Measurements from ENCODE around the gene CHST11. TPM values are rescaled to one million over a fixed set of nuclear protein-coding genes. Genes with fewer than 3 reads are reported as not detected.

CHST11 gene
- total and polyA plus RNA-seq, 9 donors, result 4.0 to 39.9 (median 20.1) TPM

GRCh38 chr12:104515899-104516298, 59.2 kb downstream of the CHST11 start:
- no peaks in the 10 kb centered on the region for H3K36me3 ChIP-seq
- H3K27ac ChIP-seq, result no peak overlapping the region
- DNase-seq, result no peak
- WGBS, 3 donors, result 30 to 58% (median 39%) methylated on average over 1 of the region's 1 CpG
- H3K27me3 ChIP-seq, result no peaks in the 10 kb centered on the region
- peaks cover 1% of the 10 kb centered on the region for H3K4me1 ChIP-seq (ENCODE audit: insufficient read depth)
- TF ChIP-seq CTCF (IDR thresholded peaks at IDR 0.05) (no peak), EP300 (IDR thresholded peaks at IDR 0.05) (no peak), POLR2A (IDR thresholded peaks at IDR 0.05) (no peak)
- no peaks in the 10 kb centered on the region for H3K9me3 ChIP-seq
- intact Hi-C loops (cut with DNase I), result no loop called here
- no peak overlapping the region for H3K4me3 ChIP-seq

DNA sequence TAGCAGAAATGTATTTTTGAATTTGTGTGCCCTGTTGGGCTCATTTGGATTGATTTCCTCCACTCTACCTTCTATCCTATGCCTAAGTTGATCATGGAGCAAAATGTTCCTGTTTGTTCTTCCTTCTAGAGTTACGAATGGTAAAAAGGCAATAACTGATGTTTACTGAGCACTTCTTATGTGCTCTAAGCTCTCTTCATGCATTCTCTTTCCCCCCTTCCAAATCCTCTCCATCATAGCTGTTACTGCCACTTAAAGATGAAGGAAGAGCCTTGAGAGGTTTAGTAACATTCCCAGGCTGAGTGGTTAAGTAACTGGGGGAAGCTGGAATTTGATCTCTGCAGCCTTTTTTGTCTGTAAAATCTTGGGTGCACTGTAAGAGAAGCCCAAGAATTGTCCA, 60.1 kb downstream of the CHST11 start:
- intact Hi-C loops (cut with DNase I), result no loop called here
- no peaks in the 10 kb centered on the region for H3K27me3 ChIP-seq
- WGBS, 3 donors, result 94 to 96% (median 95%) methylated on average over 1 of the region's 1 CpG
- DNase-seq, result no peak
- no peaks in the 10 kb centered on the region for H3K36me3 ChIP-seq
- peaks cover 1% of the 10 kb centered on the region for H3K4me1 ChIP-seq (ENCODE audit: insufficient read depth)
- no peak overlapping the region for H3K27ac ChIP-seq
- no peak for TF ChIP-seq POLR2A (IDR thresholded peaks at IDR 0.05)
- TF ChIP-seq CTCF (IDR thresholded peaks at IDR 0.05), result no peak
- TF ChIP-seq EP300 (IDR thresholded peaks at IDR 0.05), result no peak
- no peaks in the 10 kb centered on the region for H3K9me3 ChIP-seq
- no peak overlapping the region for H3K4me3 ChIP-seq

DNA sequence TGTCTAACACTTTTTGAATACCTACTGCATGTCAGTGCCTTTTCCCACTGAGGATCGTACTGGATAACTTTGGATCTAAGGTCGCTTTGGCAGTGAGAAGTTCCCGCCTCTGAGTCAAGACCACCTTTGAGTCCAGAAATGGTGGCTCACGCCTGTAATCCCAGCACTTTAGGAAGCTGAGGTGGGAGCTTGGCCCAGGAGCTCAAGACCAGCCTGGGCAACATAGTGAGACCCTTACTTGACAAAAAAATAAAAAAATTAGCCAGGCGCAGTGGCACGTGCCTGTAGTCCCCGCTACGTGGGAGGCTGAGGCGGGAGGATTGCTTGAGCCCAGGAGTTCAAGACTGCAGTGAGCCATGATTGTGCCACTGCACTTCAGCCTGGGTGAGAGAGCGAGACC, 61.1 kb downstream of the CHST11 start:
- Histone ChIP-seq H3K4me1 (ENCODE audit: insufficient read depth) (peaks cover 1% of the 10 kb centered on the region), H3K27ac (no peak overlapping the region), H3K4me3 (no peak overlapping the region), H3K9me3 (no peaks in the 10 kb centered on the region), H3K27me3 (no peaks in the 10 kb centered on the region), H3K36me3 (no peaks in the 10 kb centered on the region)
- DNase-seq, result no peak
- WGBS, 3 donors, result 93 to 98% (median 98%) methylated on average over 10 of the region's 10 CpGs
- TF ChIP-seq EP300 (IDR thresholded peaks at IDR 0.05), result no peak
- TF ChIP-seq CTCF (IDR thresholded peaks at IDR 0.05), result no peak
- no peak for TF ChIP-seq POLR2A (IDR thresholded peaks at IDR 0.05)
- intact Hi-C loops (cut with DNase I), result no loop called here

GRCh38 chr12:104519190-104520019, 62.7 kb downstream of the CHST11 start:
- no peaks in the 10 kb centered on the region for H3K27me3 ChIP-seq
- H3K27ac ChIP-seq, result no peak overlapping the region
- TF ChIP-seq POLR2A (IDR thresholded peaks at IDR 0.05), result no peak
- no peak for TF ChIP-seq EP300 (IDR thresholded peaks at IDR 0.05)
- TF ChIP-seq CTCF (IDR thresholded peaks at IDR 0.05), result no peak
- 45 to 70% (median 46%) methylated on average over 7 of the region's 7 CpGs for WGBS, 3 donors
- no peaks in the 10 kb centered on the region for H3K36me3 ChIP-seq
- H3K9me3 ChIP-seq, result no peaks in the 10 kb centered on the region
- no peak for DNase-seq
- intact Hi-C loops (cut with DNase I), result no loop called here
- H3K4me1 ChIP-seq (ENCODE audit: insufficient read depth), result peaks cover 6% of the 10 kb centered on the region
- H3K4me3 ChIP-seq, result no peak overlapping the region

Data from ovary (tissue), 9 donors.